HepG2 (cell line): Measurements from ENCODE around the gene TXNRD2. TPM values are rescaled to one million over a fixed set of nuclear protein-coding genes. Genes with fewer than 3 reads are reported as not detected.

Experiments
- ASH2L ChIP-seq: fragments of 300-600, 200-600 bp; sonication (generic); IDR thresholded peaks from 2 replicates; pipeline ENCODE4 v1.7.0; 2017; ENCODE audit warnings: low read depth, mild to moderate bottlenecking, moderate library complexity, mixed read lengths, low read length; ENCODE audit not compliant: insufficient read length
- ELF3 ChIP-seq: IDR thresholded peaks from 2 replicates; pipeline ENCODE4 v1.6.1; 2016; ENCODE audit warnings: missing genetic modification reagents, missing compliant biosample characterization
- KDM1A ChIP-seq: IDR thresholded peaks from 2 replicates; pipeline ENCODE4 v1.6.1; 2016; ENCODE audit warnings: missing compliant biosample characterization
- MED13 ChIP-seq: sonication (generic); formaldehyde crosslinking; IDR thresholded peaks from 2 replicates; pipeline ENCODE4 v1.5.0; 2020; ENCODE audit warnings: missing genetic modification reagents
- MZF1 ChIP-seq: sonication (generic); formaldehyde crosslinking; IDR thresholded peaks from 2 replicates; pipeline ENCODE4 v1.8.1; 2023; ENCODE audit warnings: mild to moderate bottlenecking, missing genetic modification reagents, borderline replicate concordance
- RARA ChIP-seq: IDR thresholded peaks from 2 replicates; pipeline ENCODE4 v1.6.1; 2016; ENCODE audit warnings: missing genetic modification reagents, missing compliant biosample characterization
- REL ChIP-seq: sonication (generic); formaldehyde crosslinking; conservative IDR thresholded peaks from 2 replicates; pipeline ENCODE4 v1.8.0; 2022; ENCODE audit warnings: mild to moderate bottlenecking, missing genetic modification reagents, moderate library complexity
- REST ChIP-seq, 2 experiments: IDR thresholded peaks; 2 replicates each; pipeline ENCODE4 v1.6.1; 2011 to 2012; ENCODE audit warnings: low read length in 2 of 2, borderline replicate concordance in 1 of 2, low read depth in 1 of 2, mild to moderate bottlenecking in 1 of 2, moderate library complexity in 1 of 2
- ZC3H4 ChIP-seq: sonication (generic); formaldehyde crosslinking; IDR thresholded peaks from 2 replicates; pipeline ENCODE4 v1.4.0; 2020; ENCODE audit warnings: missing genetic modification reagents, borderline replicate concordance
- ZFAT ChIP-seq: sonication (generic); formaldehyde crosslinking; conservative IDR thresholded peaks from 2 replicates; pipeline ENCODE4 v1.8.1; 2023; ENCODE audit warnings: missing genetic modification reagents, inconsistent platforms
- ZFP82 ChIP-seq: sonication (generic); formaldehyde crosslinking; IDR thresholded peaks from 2 replicates; pipeline ENCODE4 v1.5.1; 2020; ENCODE audit warnings: mild to moderate bottlenecking, missing genetic modification reagents, borderline replicate concordance
- ZNF234 ChIP-seq: sonication (generic); formaldehyde crosslinking; conservative IDR thresholded peaks from 2 replicates; pipeline ENCODE4 v1.5.1; 2020; ENCODE audit warnings: mild to moderate bottlenecking, missing genetic modification reagents
- ZNF44 ChIP-seq: sonication (generic); formaldehyde crosslinking; IDR thresholded peaks from 2 replicates; pipeline ENCODE4 v1.5.1; 2020; ENCODE audit warnings: mild to moderate bottlenecking, missing genetic modification reagents
- ZNF510 ChIP-seq: sonication (generic); formaldehyde crosslinking; IDR thresholded peaks from 2 replicates; pipeline ENCODE4 v1.4.0; 2020; ENCODE audit warnings: low read depth, mild to moderate bottlenecking, missing genetic modification reagents
- ZNF543 ChIP-seq: sonication (generic); formaldehyde crosslinking; IDR thresholded peaks from 2 replicates; pipeline ENCODE4 v1.4.0; 2020; ENCODE audit warnings: mild to moderate bottlenecking, missing genetic modification reagents
- ZSCAN5A ChIP-seq: sonication (generic); formaldehyde crosslinking; IDR thresholded peaks from 2 replicates; pipeline ENCODE4 v1.8.0; 2022; ENCODE audit warnings: mild to moderate bottlenecking, missing genetic modification reagents, borderline replicate concordance
- ZZZ3 ChIP-seq: sonication (generic); formaldehyde crosslinking; IDR thresholded peaks from 2 replicates; pipeline ENCODE4 v1.4.0; 2020; ENCODE audit warnings: missing genetic modification reagents, mild to moderate bottlenecking, borderline replicate concordance
- polyA plus RNA-seq, 8 experiments: library from polyadenylated mRNA; depleted of rRNA in 3 of 8; stranded (reverse) in 7 of 8; unstranded in 1 of 8; fragments of >200 nt; fragmentation: Illumina TruSeq in 4 of 8; extraction: Trizol in 4 of 8; gene quantifications; 2 replicates each; pipeline versions ENCODE4 v1.2.1 to v1.2.3, GENCODE V29; 2011 to 2016; ENCODE audit warnings: low read depth in 4 of 8, missing spikeins in 1 of 8, mixed read lengths in 1 of 8; ENCODE audit not compliant: insufficient read depth in 1 of 8
- total RNA-seq, 5 experiments: library from RNA; depleted of rRNA; stranded (reverse); fragments of >200 nt; fragmentation: Illumina TruSeq; extraction: Trizol; gene quantifications; 2 replicates each; pipeline ENCODE4 v1.2.3, GENCODE V29; 2016; ENCODE audit warnings: low read depth in 1 of 5
- TF ChIP-seq, protein P1 (sequence below): sonication (generic); formaldehyde crosslinking; IDR thresholded peaks from 2 replicates; pipeline ENCODE4 v1.4.0; 2020; ENCODE audit warnings: missing genetic modification reagents, borderline replicate concordance
- TF ChIP-seq, protein P2 (sequence below): sonication (generic); formaldehyde crosslinking; IDR thresholded peaks from 2 replicates; pipeline ENCODE4 v1.4.0; 2020; ENCODE audit warnings: missing genetic modification reagents

Gene TXNRD2
- total and polyA plus RNA-seq, 2 of the 13 experiments (the other 11 are each of a cell fraction or from before 2014, with no cell fraction given) = 17.5 to 18.6 TPM

DNA sequence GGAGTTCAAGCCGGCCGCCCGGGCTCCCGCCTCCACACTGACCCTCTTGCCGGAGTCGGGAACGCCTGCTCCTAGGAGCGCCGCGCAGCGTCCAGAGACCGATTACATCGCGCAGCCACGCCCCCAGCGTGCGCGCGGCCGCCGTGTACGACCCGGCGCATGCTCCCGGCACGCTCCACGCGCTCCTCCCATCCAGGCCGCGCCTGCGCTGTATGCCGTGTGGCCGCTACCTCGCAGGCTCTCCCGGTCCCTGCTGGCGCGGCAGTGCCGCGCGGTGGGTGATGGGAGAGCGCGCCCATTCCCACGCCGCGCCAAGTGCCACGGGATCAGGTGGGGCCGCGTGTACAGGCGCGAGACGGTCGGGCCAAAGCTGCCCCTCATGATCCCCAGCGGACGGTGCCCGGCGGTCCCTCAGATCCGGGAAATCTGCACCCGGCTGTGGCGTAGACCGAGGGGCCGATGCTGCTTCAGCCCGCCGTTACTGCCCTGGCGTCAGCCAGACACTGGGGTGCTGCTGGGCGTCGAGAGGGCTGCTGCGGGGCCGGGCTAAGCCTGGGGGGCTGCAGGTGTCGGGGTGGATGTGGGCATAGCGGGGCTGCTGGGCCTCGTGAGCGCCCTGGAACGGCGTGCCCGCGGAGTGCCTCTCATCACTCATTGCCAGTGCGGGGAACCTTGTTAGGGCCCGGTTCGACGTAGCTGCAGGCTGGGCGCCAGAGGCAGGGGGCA lies 86.7 kb downstream of the TXNRD2 start, which contains the start of the genes GNB1L and RTL10 (continued):
- TF ChIP-seq, protein P1, sequence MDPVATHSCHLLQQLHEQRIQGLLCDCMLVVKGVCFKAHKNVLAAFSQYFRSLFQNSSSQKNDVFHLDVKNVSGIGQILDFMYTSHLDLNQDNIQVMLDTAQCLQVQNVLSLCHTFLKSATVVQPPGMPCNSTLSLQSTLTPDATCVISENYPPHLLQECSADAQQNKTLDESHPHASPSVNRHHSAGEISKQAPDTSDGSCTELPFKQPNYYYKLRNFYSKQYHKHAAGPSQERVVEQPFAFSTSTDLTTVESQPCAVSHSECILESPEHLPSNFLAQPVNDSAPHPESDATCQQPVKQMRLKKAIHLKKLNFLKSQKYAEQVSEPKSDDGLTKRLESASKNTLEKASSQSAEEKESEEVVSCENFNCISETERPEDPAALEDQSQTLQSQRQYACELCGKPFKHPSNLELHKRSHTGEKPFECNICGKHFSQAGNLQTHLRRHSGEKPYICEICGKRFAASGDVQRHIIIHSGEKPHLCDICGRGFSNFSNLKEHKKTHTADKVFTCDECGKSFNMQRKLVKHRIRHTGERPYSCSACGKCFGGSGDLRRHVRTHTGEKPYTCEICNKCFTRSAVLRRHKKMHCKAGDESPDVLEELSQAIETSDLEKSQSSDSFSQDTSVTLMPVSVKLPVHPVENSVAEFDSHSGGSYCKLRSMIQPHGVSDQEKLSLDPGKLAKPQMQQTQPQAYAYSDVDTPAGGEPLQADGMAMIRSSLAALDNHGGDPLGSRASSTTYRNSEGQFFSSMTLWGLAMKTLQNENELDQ (CRISPR knock-in tag) = no peak
- TF ChIP-seq ZNF543 (CRISPR knock-in tag) (peak; percentile 90; the same call in 1 of the 2 replicates), REL (CRISPR knock-in tag) (peak; percentile 98), RARA (CRISPR knock-in tag) (peak; percentile 32), ZFP82 (CRISPR knock-in tag) (no peak), ZNF44 (CRISPR knock-in tag) (0 out of 2 replicates have a peak, but pooled peaks have one; percentile 36), ZFAT (CRISPR knock-in tag) (peak; percentile 77; the same call in 1 of the 2 replicates), MED13 (CRISPR knock-in tag) (peak; percentile 72; the same call in 1 of the 2 replicates), REST (IDR thresholded peaks at IDR 0.05; ENCODE audit: borderline replicate concordance in 1 of 2, low read depth in 1 of 2, low read length in 2 of 2) (0 out of 4 replicates have a peak, but pooled peaks of 1 of the 2 experiments have one; percentile 45), ZSCAN5A (CRISPR knock-in tag) (no peak; the same call in 1 of the 2 replicates), ZNF234 (peak; percentile 95), ZZZ3 (CRISPR knock-in tag) (peak; percentile 78; the same call in 1 of the 2 replicates), KDM1A (CRISPR knock-in tag) (no peak), ZNF510 (peak; percentile 96; the same call in 1 of the 2 replicates), ELF3 (peak; percentile 46), ZC3H4 (CRISPR knock-in tag) (0 out of 2 replicates have a peak, but pooled peaks have one; percentile 20), ASH2L (no peak), MZF1 (CRISPR knock-in tag) (no peak)
- TF ChIP-seq, protein P2, sequence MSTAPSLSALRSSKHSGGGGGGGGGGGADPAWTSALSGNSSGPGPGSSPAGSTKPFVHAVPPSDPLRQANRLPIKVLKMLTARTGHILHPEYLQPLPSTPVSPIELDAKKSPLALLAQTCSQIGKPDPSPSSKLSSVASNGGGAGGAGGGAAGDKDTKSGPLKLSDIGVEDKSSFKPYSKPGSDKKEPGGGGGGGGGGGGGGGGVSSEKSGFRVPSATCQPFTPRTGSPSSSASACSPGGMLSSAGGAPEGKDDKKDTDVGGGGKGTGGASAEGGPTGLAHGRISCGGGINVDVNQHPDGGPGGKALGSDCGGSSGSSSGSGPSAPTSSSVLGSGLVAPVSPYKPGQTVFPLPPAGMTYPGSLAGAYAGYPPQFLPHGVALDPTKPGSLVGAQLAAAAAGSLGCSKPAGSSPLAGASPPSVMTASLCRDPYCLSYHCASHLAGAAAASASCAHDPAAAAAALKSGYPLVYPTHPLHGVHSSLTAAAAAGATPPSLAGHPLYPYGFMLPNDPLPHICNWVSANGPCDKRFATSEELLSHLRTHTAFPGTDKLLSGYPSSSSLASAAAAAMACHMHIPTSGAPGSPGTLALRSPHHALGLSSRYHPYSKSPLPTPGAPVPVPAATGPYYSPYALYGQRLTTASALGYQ = no peak; the same call in 1 of the 2 replicates
